NOMO-1 treated with dmso at 0.1 percent for 144 hours (cell line): ENCODE measurements around the gene LGALS9.
A peak's percentile ranks its signal among the peaks of the same experiment; 100 is the strongest.
"Not testable (repeated sequence)": the region's sequence is repeated elsewhere in the genome, so short reads cannot be mapped to it uniquely, and the experiment has no call there.

ENCODE experiments used
- DNase-seq: peaks from one replicate; lab custom pipeline; 2025; ENCODE audit not compliant: unreplicated experiment; lab: John Stamatoyannopoulos, UW

LGALS9 gene

GRCh38 chr17:27627514-27627913 lies 3.5 kb upstream of the LGALS9 start:
- no peak for DNase-seq

DNA sequence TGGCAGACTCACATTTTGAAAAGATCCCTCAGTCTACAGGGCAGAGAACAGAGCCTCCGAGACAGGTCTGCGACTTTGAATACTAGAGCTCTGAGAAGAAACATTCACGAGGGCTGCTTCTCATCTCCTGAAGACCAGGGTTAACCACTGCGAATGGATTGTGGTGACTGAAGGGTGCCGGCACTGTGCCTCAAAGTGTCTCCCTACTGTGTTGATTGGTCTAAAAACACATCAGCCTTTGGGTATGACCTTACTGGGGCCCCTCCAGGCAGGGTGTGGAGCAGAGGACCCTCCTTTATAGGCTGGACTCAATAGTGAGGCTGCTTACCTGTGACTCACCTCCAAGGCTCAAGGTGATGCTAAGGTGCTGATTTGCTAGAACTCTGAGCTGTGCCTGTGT lies 2.6 kb upstream of the LGALS9 start:
- DNase-seq, result no peak

GRCh38 chr17:27629260-27629659 lies 1.7 kb upstream of the LGALS9 start:
- not testable (repeated sequence) for DNase-seq

DNA sequence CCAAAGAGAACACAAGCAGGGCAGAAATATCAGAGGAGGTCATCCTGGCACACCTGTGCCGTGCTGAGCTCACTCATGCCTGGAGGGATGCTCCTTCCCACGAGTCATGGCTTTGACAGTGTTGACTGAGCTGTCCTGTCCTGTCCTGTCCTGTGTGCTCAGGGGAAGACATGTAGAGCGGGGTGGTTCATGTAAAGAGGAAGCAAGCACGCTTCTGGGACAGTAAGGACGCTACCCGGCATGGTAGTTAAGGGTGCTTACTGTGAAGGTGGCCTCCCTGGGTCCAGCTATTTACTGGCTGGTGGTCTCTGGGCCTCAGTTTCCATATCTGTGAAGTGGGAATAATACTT lies 398 bp downstream of the LGALS9 start:
- peak; percentile 20 for DNase-seq

- DNase-seq, result no peak
Measured at GRCh38 chr17:27631897-27632725, 1.1 kb downstream of the LGALS9 start.

DNA sequence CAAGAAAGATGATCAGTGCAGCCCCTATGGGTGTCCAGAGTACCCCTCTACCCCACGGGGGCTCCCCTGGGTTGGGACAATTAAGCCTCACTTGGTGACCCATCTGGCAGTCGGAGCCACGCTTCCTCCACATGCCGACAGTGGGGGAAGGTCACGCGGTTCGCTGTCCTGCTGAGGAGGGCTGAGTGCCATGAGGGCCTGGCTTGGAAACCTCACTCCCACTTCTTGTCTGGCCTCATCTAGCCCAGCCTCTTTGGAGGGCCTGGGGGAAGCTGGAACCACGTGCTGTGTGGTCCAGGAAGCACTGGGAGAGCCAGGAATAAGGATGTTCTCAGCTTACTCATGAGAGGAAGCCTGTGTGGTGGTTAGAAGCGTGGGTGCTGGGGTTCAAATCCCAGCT lies 1.8 kb downstream of the LGALS9 start:
- DNase-seq, result not testable (repeated sequence)

- DNase-seq, result no peak
Measured at GRCh38 chr17:27633312-27634025, 2.5 kb downstream of the LGALS9 start.

DNA sequence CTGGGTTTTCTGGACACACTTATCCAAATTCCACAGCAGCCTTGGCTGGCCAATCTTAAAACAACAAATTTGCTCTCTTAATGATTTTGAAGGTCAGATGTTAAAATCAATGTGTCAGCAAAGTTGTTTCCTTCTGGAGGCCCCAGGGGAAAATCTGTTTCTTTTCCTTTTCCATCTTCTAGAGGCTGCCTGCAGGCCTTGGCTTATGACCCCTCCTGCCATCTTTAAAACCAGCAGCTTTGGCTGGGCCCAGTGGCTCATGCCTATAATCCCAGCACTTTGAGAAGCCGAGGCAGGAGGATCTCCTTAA lies 3.0 kb downstream of the LGALS9 start:
- no peak for DNase-seq

DNA sequence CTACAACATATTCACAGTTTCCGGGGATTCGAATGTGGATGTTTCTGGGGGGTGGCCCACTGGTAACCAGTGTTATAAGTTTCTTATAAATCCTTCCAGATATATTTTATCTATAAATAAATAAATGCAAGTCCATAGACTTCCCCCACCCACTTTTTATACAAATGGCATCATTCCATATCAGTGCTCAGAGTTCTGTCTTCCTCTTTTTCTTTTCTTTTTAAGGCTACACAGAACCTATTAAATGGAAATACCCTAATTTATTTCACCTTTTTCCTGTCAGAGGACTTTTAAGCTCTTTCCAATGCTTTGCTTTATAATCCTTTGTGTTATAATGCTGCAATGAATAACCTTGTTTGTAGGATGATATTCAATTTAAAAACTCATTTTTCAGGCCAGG lies 3.8 kb downstream of the LGALS9 start:
- DNase-seq, result no peak

GRCh38 chr17:27635275-27635823 lies 4.4 kb downstream of the LGALS9 start:
- peak; percentile 84 for DNase-seq

DNA sequence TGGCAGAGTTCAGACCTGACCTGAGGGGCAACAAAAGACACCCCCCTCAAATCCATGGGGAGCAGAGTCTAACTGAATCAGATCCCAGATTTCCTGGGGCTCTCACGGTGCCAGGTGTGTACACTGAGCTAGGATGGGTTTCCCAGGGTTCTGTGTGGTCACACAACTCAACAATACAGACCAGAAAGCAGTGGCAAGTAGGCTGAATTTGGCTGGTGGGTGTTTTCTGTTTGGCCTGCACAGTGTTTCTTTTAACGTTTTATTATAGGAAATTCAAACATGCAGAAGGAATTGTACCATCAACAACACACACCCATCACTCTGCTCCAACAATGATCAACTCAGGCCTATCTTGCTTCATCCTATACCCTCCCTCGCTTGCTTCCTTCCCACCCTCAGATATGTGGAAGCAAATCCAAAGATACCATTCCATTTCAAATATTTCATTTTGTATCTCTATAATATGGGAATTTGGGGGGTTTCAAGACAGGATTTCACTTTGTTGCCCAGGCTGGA lies 5.1 kb downstream of the LGALS9 start:
- not testable (repeated sequence) for DNase-seq

GRCh38 chr17:27637818-27638217 lies 6.8 kb downstream of the LGALS9 start:
- not testable (repeated sequence) for DNase-seq

DNA sequence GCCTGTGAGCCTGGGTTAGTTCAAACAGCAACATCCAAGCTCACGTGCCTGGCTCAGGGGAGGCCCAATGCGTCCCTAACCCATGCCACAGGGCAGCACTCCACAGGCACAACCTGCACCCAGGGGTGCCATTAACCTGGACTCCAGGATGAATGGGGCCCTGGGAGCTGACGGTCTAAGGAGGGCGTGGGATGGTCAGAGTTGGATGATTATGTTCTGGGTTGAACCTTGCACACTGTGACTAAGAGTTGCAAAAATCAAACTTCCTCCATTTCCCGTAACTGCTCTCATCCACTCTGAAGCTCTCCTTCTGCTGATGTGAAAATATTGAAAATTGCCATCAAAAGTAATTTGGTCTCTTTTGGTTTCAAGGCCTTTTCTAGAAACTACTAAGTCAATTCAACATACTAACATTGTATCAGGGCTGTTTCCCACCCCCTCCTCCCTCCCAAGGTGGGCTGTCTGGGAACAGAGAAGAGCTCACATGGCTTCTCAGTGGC lies 7.5 kb downstream of the LGALS9 start:
- DNase-seq, result not testable (repeated sequence)

- no peak for DNase-seq
Measured at GRCh38 chr17:27640790-27641189, 9.8 kb downstream of the LGALS9 start.

DNA sequence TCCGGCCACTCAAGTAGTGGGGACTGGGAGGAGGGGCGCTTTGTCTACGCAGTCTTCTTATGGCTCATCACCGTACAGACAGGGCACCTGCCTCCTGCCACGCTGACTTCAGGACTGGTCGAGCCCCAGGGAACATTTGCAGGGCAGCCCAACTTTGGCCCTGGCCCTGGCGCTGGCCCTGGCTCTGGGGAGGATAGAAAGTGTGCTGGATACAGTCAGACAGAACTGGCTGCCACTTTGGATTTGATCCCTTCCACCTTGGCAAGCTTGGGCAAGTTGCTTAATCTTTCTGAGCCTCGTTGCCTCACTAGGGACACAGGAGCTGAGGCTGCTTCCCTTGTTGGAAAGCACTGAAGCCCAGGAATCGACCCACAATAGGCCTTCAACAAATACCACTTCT lies 13.6 kb downstream of the LGALS9 start:
- no peak for DNase-seq

- not testable (repeated sequence) for DNase-seq
Measured at GRCh38 chr17:27645621-27646020, 14.6 kb downstream of the LGALS9 start.

DNA sequence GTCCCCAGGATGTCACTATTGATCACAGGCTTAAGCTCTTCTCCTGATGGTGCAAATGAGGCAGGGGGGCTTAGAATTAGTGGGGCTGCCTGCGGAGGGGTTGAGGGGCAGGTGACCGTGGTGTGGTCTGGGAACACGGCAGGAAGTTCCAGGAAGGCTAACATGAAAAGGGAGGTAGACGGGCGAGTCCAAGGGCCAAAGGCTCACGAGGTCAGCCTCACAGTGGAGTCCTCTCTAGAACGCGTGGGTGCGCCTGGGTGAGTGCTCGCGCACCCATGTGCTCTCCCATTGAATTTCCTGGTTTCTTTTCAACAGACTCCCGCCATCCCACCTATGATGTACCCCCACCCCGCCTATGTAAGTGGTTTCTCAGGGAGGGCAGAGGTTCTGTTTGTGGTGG lies 15.2 kb downstream of the LGALS9 start:
- DNase-seq, result no peak

DNA sequence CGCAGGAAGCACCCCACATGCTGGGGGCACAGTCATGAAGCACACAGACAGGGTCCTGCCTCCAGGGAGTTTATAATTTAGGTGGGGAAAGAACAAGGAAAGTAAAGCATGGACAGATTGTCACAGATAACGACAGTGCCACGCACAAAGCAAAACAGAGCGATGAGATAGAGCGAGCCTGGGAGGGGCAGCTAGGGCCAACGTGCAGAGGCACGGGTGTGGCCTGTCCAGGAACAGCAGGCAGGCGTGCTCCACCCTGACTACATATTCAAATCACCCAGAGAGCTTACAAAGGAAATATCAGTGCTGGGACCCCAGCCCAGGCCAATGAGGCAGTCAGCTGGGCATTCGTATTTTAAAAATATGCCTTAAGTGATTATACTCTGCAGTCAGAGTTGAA lies 16.8 kb downstream of the LGALS9 start:
- DNase-seq, result no peak

- DNase-seq, result not testable (repeated sequence)
Measured at GRCh38 chr17:27649111-27649571, 18.2 kb downstream of the LGALS9 start.

GRCh38 chr17:27649929-27650328 lies 18.9 kb downstream of the LGALS9 start:
- no peak for DNase-seq

GRCh38 chr17:27650836-27651235 lies 19.8 kb downstream of the LGALS9 start:
- DNase-seq, result no peak
